MM.1S (cell line): ENCODE measurements around the gene GLP1R.

ENCODE experiments used
- EZH2 ChIP-seq: fragments of 300-600 bp; sonication (generic); optimal IDR thresholded peaks from 2 replicates; pipeline ENCODE3; 2017; ENCODE audit warnings: low read depth, mild to moderate bottlenecking, antibody characterized with exemption, low read length, mixed read lengths
- EZH2phosphoT487 ChIP-seq: fragments of 300-600 bp; sonication (generic); IDR thresholded peaks from 2 replicates; pipeline ENCODE4 v1.6.1; 2018; ENCODE audit warnings: antibody characterized with exemption, low read length
- TF ChIP-seq, protein P1 (sequence below): fragments of 300-600 bp; sonication (generic); IDR thresholded peaks from 2 replicates; pipeline ENCODE4 v1.5.1; 2016; ENCODE audit warnings: antibody characterized with exemption, low read length, mixed read lengths

DNA sequence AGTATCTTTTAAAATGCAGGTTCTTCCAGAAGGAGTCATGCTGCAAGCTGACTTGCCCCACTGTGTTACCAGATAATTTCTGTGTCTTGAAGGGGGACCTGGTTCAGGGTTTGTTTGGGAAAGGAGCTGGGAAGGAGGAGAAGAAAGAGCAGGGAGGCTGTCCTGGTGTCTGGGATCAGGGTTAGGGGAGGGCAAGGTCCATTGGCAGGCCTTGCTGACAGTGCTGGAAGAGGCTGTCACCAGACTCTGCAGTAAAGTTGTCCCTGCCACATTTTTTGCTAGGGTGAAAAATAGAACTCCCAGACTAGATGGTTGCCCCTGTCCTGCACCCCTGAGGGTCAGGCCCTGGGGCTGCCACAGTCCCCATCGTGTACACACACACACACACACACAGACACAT lies 14.9 kb downstream of the GLP1R start:
- TF ChIP-seq, protein P1, sequence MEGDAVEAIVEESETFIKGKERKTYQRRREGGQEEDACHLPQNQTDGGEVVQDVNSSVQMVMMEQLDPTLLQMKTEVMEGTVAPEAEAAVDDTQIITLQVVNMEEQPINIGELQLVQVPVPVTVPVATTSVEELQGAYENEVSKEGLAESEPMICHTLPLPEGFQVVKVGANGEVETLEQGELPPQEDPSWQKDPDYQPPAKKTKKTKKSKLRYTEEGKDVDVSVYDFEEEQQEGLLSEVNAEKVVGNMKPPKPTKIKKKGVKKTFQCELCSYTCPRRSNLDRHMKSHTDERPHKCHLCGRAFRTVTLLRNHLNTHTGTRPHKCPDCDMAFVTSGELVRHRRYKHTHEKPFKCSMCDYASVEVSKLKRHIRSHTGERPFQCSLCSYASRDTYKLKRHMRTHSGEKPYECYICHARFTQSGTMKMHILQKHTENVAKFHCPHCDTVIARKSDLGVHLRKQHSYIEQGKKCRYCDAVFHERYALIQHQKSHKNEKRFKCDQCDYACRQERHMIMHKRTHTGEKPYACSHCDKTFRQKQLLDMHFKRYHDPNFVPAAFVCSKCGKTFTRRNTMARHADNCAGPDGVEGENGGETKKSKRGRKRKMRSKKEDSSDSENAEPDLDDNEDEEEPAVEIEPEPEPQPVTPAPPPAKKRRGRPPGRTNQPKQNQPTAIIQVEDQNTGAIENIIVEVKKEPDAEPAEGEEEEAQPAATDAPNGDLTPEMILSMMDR: no peak
- TF ChIP-seq EZH2: no peak
- no peak for TF ChIP-seq EZH2phosphoT487
